Tongue (tissue), 2 donors: ENCODE data around the gene CHST8. TPM values are rescaled to one million over a fixed set of nuclear protein-coding genes. Genes with fewer than 3 reads are reported as not detected.
"Not testable (repeated sequence)": the region's sequence is repeated elsewhere in the genome, so short reads cannot be mapped to it uniquely, and the experiment has no call there.

Experiments used
- DNase-seq: peaks from one replicate; pipeline ENCODE4 v3.0.0-alpha.2; 2015
- total RNA-seq: library from RNA; depleted of rRNA; stranded (reverse); fragments of >200 nt; gene quantifications from one replicate; pipeline ENCODE4 v1.2.3, GENCODE V29; 2014

CHST8 gene
- total RNA-seq: 0.41 TPM

GRCh38 chr19:33621811-33622504 lies at the start of gene CHST8:
Gene CHST8 (plus strand): TSS chr19:33621953. CDS start chr19:33689262, 67,309 bp downstream.
- DNase-seq: peak; percentile 70

- DNase-seq: no peak
These were observed 48.8 kb upstream of the CHST8 start for GRCh38 chr19:33572929-33573328.

- DNase-seq: no peak
These were observed 46.9 kb upstream of the CHST8 start for GRCh38 chr19:33574824-33575223.

GRCh38 chr19:33578697-33579096 lies 43.1 kb upstream of the CHST8 start:
- no peak for DNase-seq

GRCh38 chr19:33580026-33580644 lies 41.6 kb upstream of the CHST8 start:
- no peak for DNase-seq

- no peak for DNase-seq
These were observed 41.1 kb upstream of the CHST8 start for GRCh38 chr19:33580645-33581037.

- DNase-seq: no peak
These were observed 38.8 kb upstream of the CHST8 start for GRCh38 chr19:33582914-33583313.

- DNase-seq: no peak
These were observed 34.6 kb upstream of the CHST8 start for GRCh38 chr19:33587150-33587549.

GRCh38 chr19:33590224-33590623 lies 31.5 kb upstream of the CHST8 start:
- no peak for DNase-seq

- no peak for DNase-seq
These were observed 26.0 kb upstream of the CHST8 start for GRCh38 chr19:33595783-33596182.

- no peak for DNase-seq
These were observed 20.2 kb upstream of the CHST8 start for GRCh38 chr19:33601583-33601982.

- no peak for DNase-seq
These were observed 19.1 kb upstream of the CHST8 start for GRCh38 chr19:33602576-33603204.

GRCh38 chr19:33603377-33603776 lies 18.4 kb upstream of the CHST8 start:
- no peak for DNase-seq

GRCh38 chr19:33604651-33605050 lies 17.1 kb upstream of the CHST8 start:
- peak; percentile 45 for DNase-seq

GRCh38 chr19:33605803-33606295 lies 15.9 kb upstream of the CHST8 start:
- DNase-seq: not testable (repeated sequence)

GRCh38 chr19:33606556-33606955 lies 15.2 kb upstream of the CHST8 start:
- peak; percentile 11 for DNase-seq

GRCh38 chr19:33609353-33609752 lies 12.4 kb upstream of the CHST8 start:
- no peak for DNase-seq

GRCh38 chr19:33610588-33610987 lies 11.2 kb upstream of the CHST8 start:
- DNase-seq: no peak

- no peak for DNase-seq
These were observed 8.7 kb upstream of the CHST8 start for GRCh38 chr19:33612928-33613619.

- no peak for DNase-seq
These were observed 8.1 kb upstream of the CHST8 start for GRCh38 chr19:33613620-33614000.

GRCh38 chr19:33616346-33616745 lies 5.4 kb upstream of the CHST8 start:
- no peak for DNase-seq

- no peak for DNase-seq
These were observed 4.9 kb upstream of the CHST8 start for GRCh38 chr19:33616857-33617256.

- DNase-seq: not testable (repeated sequence)
These were observed 3.4 kb upstream of the CHST8 start for GRCh38 chr19:33618363-33618762.
